HPDE6-E6E7 (cell line): Measurements from ENCODE around the gene NYNRIN.
A peak's percentile ranks its signal among the peaks of the same experiment; 100 is the strongest.
"Not testable (repeated sequence)": the region's sequence is repeated elsewhere in the genome, so short reads cannot be mapped to it uniquely, and the experiment has no call there.

Experiments used
- DNase-seq: peaks from one replicate; pipeline ENCODE4 v3.0.0; 2011; ENCODE audit warnings: missing footprints; ENCODE audit errors: extremely low spot score

Gene NYNRIN

GRCh38 chr14:24431569-24432258 lies 32.9 kb downstream of the NYNRIN start:
- peak; percentile 85 for DNase-seq

DNA sequence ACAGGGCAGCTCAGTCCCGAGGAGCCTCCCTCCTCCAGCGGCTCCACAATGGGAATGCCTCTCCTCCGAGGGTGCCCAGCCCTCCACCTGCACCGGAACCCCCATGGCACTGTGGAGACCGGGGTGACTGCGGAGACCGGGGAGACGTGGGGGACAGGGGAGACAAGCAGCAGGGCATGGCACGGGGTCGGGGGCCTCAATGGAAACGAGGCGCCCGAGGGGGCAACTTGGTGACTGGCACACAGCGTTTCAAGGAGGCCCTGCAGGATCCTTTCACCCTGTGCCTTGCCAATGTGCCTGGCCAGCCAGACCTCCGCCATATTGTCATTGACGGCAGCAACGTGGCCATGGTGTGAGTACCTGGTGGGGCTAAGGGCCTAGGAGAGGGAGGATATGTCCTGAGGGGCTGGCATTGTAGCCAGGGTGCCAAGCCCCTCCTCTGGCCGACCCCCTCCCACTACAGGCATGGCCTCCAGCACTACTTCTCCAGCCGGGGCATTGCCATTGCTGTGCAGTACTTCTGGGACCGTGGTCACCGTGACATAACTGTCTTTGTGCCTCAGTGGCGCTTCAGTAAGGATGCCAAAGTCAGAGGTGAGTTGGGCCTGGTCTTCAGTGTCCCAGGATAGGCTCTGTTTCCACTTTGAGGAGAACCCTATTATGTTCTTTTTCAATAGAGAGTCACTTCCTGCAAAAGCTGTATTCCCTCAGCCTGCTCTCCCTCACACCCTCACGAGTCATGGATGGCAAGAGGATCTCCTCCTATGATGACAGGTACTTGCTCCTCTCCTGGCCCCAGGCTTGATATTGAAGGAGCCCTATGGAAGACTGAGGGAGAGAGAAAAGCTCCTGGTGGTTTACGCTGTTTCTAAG lies 33.7 kb downstream of the NYNRIN start:
- DNase-seq, result no peak

DNA sequence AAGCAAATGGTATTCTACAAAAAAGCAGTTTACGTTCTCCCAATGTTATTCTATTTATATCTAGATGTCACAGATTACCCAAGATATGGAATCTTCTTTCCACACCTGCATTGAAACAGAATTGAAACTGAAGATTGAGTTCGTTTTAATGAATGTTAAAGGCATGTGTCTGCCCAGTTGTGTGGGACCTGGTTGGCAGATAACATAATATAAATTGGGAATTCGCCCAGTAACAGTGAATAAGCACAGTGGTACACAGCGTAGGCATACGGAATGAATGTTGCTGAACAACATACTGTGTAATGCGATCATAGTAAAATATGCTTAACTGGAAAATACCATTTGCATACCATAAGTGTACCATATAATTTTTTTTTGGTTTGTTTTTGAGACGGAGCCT lies 35.2 kb downstream of the NYNRIN start:
- no peak for DNase-seq

DNA sequence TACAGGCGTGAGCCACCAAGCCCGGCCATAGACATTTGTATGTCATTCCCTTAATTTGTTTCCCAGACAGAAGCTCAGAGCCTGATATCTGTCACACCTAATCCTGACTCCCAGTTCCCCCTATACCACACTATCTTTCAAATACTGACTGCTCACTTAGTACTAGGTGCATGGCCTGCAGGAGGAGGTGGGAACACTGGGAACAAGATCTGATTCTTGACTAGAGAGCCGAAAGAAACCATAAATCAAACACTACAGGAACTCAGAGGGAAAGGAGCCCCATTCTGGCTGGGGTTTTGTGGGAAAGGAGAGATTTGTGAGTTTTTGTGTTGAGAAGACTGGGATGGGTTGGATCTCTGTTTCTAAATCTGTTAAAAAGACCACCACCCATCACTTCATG lies 35.9 kb downstream of the NYNRIN start:
- no peak for DNase-seq

DNA sequence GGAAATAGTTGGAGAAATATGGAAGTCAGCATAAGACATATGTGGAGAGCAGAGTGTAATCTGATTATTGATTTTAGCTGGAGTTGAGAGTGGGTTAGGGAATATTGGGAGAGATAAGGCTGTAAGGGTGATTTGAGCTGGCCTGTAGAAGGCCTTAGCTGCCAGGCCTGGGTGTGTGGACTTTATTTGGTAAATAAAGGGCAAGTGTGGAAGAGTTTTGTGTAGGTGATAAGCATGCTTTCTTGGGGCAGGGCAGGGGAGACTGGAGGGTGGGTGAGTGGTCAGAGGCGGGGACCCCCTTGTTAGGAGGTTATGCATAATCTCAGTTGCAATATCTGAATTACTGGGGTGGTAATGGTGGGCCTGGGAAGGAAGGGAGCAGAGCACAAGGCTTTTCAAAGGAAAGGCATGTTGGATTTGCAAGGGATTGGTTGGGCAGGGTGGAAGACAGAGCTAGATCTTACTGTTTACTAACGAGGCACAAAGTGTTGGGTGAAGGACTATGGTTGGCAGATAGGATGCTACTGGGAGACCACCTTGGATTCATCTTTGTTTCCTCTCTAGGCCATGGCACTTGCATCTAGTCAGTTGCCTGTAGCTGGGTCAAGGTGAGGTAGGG lies 36.5 kb downstream of the NYNRIN start:
- no peak for DNase-seq

GRCh38 chr14:24435998-24436354 lies 37.2 kb downstream of the NYNRIN start:
- no peak for DNase-seq

DNA sequence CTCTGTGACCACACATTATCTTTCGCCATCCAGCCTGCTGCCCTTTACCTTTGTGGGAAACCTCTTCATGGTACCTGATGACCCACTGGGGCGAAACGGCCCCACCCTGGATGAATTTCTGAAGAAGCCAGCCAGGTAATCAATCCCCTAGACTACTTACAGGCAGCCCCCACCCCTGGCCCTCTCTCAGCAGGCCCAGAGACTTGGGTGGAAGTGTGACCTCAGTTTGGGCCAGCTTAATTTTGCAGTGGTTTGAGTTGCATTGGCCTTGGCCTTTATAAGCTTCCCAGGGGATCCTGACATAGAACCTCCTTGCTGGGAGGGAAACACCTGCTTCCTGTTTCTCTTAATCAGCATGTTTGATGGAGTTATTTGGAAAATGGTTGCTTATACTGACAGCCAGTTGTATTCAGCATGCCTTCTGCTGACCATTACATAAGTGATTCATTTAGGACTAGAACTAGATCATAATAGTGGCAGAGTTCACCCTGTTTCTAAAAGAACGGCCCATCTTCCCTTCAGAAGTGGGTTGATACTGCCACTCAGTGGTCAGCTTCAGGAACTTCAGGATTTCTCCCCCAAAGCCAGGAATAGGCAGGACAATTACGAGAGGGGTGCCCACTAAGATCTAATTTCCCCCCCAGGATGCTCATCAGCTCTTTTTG lies 37.7 kb downstream of the NYNRIN start:
- peak; percentile 60 for DNase-seq

GRCh38 chr14:24437020-24437735 lies 38.4 kb downstream of the NYNRIN start:
- no peak for DNase-seq

DNA sequence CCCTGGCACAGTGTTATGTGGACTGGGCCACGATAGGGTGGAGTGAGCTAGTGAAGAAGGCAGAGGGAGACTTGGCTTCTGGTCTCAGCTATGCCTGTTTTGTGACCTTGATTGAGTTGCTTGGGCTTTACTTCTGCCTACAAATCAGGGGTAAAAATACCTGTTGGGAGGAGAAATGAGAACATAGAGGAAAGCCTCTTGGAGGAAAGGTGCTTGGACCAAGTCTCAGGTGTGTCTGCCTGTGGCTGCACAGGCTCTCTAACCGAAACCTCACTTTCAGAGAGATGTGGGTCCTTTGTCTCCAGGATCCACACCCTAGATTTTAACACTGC lies 38.9 kb downstream of the NYNRIN start:
- no peak for DNase-seq

DNA sequence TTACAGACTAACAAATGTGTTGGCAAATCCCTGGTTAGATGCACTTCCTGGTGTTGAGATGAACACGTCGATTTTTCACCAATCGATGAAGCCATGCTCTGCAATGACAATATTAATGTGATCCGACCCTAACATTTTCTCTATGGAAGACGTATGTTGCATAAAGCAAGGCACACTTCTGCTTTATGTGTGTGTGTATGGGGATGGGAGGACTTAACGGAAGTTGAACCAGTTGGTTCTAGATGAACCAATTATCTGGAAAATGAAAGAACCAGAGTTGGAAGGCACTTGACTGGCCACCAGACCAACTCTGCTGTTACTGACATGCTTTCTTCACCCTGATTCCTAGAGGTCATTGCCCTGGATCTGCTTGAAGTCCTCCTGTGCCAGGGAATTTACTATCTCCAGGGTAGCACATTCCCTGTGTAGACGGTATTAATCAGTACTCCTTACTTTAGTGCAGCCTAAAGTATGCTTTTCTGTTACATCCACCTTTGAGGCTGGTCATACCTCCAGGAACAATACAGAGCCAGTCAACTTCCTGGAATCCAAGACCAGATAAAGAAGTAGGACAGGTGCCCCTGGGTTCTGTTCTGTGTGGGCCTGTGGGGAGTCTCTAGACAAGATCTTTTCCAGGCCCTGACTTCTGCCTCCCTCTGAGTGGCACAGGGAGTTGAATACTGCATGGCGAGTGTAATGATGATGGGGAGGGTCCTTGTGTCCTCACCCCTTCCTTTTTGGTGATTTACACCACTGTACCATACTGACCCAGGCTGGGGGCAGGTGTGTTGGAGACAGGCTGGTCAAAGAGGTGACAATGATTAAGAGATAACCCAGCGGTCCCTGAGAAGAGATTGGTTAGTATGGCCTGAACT lies 39.7 kb downstream of the NYNRIN start:
- DNase-seq, result no peak

DNA sequence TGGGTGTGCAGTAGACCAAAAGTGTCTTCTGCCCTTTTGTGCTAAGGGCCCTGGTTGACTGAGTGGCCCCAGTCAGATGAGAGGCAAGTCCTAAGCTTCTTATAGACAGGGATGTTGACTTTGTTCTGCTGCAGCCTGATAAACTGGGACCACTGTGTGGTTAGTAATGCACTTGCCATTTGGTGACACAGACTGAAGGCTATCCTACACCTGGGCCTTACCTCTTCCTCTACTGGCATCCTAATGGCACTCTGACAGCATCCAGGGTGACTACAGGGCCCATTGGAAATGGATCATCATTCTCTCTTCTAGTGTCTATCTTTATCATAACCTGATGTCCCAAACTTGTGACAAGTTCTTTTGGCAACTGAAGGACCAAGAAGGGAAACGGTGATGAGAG lies 40.5 kb downstream of the NYNRIN start:
- DNase-seq, result no peak

- no peak for DNase-seq
Observed at GRCh38 chr14:24439830-24440605, 41.2 kb downstream of the NYNRIN start.

GRCh38 chr14:24440606-24441399 lies 42.0 kb downstream of the NYNRIN start:
- DNase-seq, result no peak

DNA sequence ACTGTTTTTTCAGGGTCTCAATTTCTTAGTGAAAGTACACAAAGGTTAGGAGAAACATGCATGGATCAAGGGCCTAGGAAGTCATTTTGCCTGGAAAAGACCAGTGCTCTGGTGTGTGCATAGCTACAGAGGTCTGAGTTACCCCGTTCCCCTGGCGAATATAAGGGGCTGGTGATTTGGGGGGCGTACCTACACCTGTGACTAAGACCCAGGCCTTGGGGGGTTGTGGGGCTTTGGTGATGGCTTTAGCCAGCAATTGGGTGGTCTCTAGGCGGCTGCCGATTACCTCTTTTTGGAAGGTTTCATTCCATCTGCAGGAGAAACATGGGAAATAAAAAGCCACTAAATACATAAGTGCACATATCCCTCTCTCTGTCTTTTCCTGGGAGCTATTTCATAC lies 42.7 kb downstream of the NYNRIN start:
- DNase-seq, result no peak

- peak; percentile 57 for DNase-seq
Observed at GRCh38 chr14:24441904-24442239, 43.1 kb downstream of the NYNRIN start.

DNA sequence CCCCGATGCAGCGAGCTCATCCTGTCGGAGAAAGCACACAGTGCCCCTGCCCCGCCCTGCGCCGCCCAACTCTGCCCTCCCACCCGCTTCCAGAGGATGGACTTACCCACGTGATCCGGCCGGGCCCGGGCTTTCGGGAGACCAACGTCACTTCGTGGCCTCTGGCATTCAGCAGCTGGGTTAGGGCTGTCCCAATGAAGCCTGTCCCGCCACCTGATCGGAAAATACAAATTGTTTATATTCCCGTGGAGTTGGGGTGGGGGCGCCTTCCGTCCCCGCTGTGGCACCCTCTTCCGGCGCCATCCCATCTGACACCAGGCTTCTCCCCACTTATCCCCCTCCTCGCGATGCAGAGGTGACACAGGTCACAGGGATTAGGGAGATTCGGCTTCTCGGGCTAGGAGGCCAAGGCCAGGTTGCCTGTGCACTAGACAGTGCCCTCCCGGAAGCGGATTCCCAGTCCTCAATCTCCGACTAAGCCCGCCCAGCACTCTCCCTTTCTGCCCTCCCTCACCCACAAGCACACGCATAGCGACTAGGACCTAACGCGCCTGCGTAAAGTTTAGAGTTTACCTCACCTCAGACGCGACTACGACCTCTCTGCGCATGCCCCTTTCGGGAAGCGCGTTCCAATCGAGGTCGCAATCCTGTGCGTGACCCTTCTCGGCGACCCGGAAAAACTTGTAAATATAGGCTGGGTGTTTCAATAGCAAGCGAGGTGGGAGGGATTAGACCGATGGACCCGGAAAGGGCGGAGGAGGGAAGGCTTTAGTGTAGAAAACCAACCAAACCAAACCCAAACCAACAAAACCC lies 43.6 kb downstream of the NYNRIN start, which contains the start of gene SDR39U1:
TSS of gene SDR39U1 (minus strand) at position 537 of the 813 bp plus-strand sequence. CDS start at position 530, 7 bp downstream.
- DNase-seq, result peak; percentile 91

GRCh38 chr14:24443053-24443665 lies 44.4 kb downstream of the NYNRIN start:
- no peak for DNase-seq

DNA sequence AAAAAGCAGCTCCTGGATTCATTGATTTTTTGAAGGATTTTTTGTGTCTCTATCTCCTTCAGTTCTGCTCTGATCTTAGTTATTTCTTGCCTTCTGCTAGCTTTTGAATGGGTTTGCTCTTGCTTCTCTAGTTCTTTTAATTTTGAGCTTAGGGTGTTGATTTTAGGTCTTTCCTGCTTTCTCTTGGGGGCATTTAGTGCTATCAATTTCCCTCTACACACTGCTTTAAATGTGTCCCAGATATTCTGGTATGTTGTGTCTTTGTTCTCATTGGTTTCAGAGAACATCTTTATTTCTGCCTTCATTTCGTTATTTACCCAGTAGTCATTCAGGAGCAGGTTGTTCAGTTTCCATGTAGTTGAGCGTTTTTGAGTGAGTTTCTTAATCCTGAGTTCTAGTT lies 52.0 kb downstream of the NYNRIN start:
- not testable (repeated sequence) for DNase-seq
